LoVo (cell line): ENCODE results near the gene CTRL.
"Not testable (repeated sequence)": the region's sequence is repeated elsewhere in the genome, so short reads cannot be mapped to it uniquely, and the experiment has no call there.

Experiments used
- DNase-seq: peaks from one replicate; pipeline ENCODE4 v3.0.0-alpha.2; 2016; ENCODE audit warnings: low spot score

Gene CTRL

GRCh38 chr16:67941469-67942199 lies 10.0 kb upstream of the CTRL start:
- DNase-seq: no peak

GRCh38 chr16:67940446-67941089 lies 8.9 kb upstream of the CTRL start:
- DNase-seq: no peak

GRCh38 chr16:67939507-67940445 lies 8.1 kb upstream of the CTRL start:
- DNase-seq: no peak

GRCh38 chr16:67937713-67938112 lies 6.1 kb upstream of the CTRL start:
- DNase-seq: not testable (repeated sequence)

- no peak for DNase-seq
These were observed 5.4 kb upstream of the CTRL start for GRCh38 chr16:67936880-67937605.

- DNase-seq: peak; percentile 67
These were observed 4.6 kb upstream of the CTRL start, which contains the start of gene PSMB10 for GRCh38 chr16:67936124-67936879. Gene PSMB10 (minus strand): TSS chr16:67936850. CDS start chr16:67936749, 101 bp downstream.

GRCh38 chr16:67935402-67936123 lies 3.9 kb upstream of the CTRL start:
- peak; percentile 98 for DNase-seq

GRCh38 chr16:67935101-67935401 lies 3.4 kb upstream of the CTRL start:
- DNase-seq: no peak

- no peak for DNase-seq
These were observed 2.8 kb upstream of the CTRL start for GRCh38 chr16:67934306-67935100.

- no peak for DNase-seq
These were observed 2.1 kb upstream of the CTRL start for GRCh38 chr16:67933805-67934204.

GRCh38 chr16:67932462-67932840 lies 789 bp upstream of the CTRL start:
- no peak for DNase-seq

GRCh38 chr16:67930678-67931211 lies 917 bp downstream of the CTRL start:
- no peak for DNase-seq

- no peak for DNase-seq
These were observed 1.5 kb downstream of the CTRL start for GRCh38 chr16:67930191-67930590.

GRCh38 chr16:67928561-67929364 lies 2.9 kb downstream of the CTRL start:
- DNase-seq: peak; percentile 57

GRCh38 chr16:67928147-67928546 lies 3.5 kb downstream of the CTRL start:
- no peak for DNase-seq

GRCh38 chr16:67927131-67927941 lies 4.3 kb downstream of the CTRL start:
- no peak for DNase-seq

- no peak for DNase-seq
These were observed 5.4 kb downstream of the CTRL start for GRCh38 chr16:67926181-67926750.
